GM19193 (cell line): ENCODE measurements around the gene SYNDIG1.

Source experiments
- POLR2A ChIP-seq: IDR thresholded peaks from 4 replicates; pipeline ENCODE4 v1.6.1; 2011; ENCODE audit not compliant: insufficient read depth, insufficient read length; ENCODE audit errors: extremely low read depth

SYNDIG1 gene

DNA sequence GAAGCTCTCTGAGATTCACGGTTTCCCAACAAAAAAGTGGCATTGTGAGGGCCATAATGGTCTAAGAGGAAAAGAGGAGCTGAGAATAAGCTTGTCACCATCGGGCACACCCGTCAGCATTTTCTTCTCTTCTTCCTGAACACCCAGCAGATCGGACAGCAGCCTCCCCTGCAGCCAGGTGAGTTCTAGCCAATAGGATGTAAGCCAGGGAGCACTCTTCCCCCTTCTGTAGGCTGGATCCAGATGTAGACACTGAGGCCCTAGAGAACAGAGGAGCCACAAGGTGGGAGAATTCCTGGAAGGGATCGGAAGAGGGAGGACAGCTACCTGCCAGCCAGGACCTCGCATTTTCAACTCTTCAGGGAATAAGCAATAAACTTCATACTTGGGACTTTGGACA is 228.0 kb downstream of the SYNDIG1 start:
- TF ChIP-seq POLR2A, result no peak

DNA sequence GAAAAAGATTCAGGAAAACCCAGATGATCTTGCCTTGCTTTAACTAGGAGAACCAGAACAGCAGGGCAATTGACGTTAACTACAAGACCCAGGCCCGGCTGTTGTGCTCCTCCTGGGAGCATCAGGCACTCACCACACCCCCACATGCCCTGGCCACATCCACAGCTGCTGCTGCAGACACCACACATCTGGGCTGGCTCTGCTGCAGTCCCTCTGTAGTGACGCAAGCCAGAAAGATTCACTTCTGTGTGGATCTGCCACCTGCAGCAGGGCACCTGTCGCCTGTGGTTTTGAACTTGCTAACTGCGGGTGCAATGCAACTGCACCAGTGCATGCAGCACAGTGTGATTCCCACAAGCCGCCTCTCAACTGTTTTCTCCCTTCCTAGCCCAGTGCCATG is 228.8 kb downstream of the SYNDIG1 start:
- TF ChIP-seq POLR2A, result no peak

DNA sequence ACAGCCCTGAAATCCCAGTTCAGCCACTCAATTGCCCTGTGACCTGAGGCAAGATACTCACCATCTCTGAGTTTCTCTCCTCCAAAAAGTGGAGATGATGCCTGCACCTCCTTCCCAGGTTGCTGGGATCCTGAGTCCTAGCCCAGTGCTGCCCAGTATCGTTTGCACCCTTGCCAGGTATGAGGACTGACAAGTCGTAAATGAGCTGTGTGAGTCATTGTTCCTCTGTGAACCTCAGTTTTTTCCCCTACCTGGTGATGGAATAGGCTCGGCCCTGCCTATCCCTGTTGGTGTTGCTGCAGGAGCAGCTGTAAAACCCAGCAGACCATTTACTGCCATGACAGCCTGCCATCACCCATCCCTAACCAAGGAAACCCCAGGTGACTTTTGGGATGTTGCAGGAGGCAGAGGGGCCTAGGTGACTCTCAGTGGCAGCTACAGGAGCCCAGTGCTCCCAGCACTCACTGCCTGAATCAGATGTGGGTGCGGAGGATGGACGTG is 229.3 kb downstream of the SYNDIG1 start:
- TF ChIP-seq POLR2A, result no peak

DNA sequence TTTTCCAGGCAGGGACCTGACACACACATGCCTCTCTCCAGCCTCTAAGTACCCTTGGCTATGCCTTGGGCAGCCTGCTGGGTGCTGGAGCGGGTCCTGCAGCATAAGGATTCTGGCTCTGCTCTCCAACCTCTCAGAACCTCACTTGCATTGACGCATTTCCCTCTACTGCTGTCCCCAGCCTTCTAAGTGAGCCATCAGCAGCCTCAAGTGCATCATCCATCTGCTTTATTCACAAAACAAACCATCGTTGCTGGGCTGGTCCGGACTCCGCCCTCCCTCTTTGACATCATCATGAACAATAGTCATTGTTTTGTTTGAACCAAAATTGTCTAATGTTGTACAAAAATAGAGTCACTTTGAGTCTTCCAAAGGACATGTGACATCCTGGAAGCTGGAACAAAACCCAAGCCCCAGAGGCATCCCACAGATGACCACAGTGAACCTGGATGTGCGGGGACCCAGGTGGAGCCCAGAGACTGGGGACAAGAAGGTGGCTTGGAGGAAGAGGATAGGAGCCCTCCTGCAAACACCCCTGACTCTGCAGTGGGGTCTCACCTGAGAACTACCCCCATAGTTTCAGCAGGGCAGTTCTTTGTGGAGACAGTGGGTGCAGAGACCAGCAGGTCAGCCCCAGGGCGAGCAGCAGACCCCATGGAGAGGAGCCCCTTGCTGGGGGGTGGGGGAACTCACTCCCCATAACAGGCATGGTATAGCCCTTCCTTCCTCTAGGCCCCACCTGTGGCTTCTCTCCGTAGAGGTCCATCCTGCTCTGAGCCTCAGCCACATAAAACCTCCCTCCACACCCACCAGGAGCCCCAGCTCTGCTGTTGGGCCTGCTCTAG is 230.1 kb downstream of the SYNDIG1 start:
- TF ChIP-seq POLR2A, result no peak

DNA sequence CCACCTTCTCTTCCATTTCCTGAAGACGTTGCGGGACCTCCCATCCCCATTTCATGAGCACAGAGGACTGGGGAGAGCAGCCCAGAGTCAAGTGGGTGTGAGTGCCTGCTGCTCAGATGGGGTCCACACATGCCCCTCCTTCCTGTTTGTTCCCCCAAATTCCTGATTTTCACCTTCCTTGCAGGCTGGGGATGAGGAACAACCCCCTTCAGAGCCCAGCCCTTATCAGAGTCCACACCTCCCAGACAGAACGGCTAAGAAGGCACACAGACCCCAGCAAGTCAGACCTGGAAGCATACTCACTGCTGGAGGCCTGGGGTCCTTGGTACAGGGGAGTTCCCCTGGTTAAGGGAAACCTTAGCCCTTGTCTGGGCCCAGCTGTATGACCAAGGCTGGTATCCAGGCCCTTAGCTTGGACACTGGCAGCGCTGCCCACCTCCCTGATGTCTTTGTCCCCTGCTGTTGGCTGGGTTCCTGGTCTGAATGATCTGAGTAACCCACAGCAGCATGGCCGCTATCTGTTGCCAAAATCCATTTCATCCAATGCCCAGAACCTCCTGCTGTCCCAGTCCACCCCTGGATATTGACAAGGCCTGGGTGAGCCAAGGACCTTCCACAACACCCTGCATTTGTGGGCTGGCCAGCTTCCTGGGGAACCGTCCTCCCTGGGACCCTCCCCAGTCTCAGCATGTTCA is 230.9 kb downstream of the SYNDIG1 start:
- no peak for TF ChIP-seq POLR2A

DNA sequence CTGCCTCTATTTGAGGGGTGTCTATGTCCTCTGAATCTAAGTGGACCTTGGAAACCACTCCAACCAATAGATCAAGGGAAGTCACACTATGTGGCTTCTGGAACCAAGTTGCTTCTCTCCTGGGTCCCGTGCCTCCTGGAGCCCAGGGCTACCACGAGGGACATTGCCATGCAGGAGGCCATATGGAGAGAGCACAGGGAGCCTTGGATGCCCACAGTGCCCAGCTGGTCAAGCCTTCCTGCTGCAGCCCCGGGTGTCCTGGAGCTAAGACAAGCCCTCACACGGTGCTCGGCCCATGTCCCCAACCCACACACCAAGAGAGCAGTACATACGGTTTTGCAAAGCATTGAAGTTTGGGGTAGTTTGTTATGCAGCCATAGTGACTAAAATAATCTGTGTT is 231.6 kb downstream of the SYNDIG1 start:
- TF ChIP-seq POLR2A, result no peak

DNA sequence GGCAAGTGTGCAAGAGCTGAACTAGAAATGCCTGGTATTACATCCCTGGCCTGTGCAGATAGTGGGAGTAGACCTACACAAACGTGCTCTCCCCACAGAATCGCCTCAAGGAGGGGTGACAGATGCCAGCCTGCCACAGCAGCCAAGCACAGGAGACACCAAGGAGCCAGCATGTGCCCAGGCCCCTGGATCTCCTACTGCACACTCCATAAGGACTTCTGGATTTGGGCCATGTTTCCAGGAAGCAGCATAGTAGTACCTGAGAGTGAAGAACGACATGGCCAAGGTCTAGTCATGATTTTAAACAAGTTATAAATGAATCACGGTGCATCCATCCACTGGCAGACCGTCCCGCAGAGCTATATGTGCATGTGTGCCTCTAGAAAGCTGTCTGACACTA is 232.2 kb downstream of the SYNDIG1 start:
- no peak for TF ChIP-seq POLR2A

DNA sequence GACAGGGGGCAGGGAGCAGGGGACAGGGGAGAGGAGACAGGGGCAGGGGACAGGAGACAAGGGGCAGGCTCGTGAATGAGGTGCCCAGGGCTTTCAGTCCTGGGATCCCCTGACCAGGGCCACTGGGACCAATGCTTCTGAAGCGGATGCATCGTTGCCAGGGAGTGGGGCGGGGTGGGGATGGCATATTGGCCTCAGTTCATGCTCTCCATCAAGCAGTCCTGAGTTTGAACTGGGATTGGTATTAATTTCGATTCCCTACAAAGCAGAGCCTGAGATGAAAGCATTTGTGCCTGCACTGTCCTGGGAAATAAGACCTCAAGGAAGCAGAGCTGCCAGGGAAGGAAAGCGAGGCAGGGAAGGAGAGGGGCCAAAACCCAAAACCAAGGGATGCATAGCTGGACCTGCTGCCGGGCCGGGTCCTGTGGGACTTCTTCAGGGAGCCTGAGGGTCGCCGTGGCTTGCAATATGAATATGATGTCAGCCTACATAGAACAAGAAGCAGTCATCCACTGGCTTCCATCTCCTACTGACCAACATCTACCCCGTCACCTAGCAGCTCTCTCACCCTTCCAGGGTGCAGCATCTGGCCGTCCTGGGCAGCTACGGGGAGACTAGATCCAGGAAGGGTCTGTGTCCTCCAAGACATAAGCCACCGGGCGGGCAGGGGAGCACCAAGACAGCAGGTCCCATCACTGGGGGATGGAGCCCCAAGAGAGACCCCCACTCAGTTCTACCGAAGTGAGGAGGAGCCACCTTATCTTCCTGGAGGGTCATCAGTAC is 233.3 kb downstream of the SYNDIG1 start:
- TF ChIP-seq POLR2A, result no peak

DNA sequence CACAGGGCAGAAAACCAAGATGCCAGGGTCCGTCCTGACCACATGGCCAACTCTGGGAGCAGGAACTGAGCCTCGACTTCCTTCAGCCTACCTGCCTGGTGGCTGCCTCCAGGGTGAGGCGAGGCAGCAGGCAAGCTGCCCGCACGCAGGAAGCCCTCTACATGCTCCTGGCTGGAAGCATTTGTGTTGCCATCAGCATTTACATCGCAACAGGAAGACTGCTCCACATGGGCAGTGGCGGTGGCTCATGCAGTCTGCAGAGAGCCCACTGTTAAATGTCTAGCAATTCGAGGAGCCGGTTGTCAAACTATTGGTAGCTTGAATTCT is 233.8 kb downstream of the SYNDIG1 start:
- no peak for TF ChIP-seq POLR2A

DNA sequence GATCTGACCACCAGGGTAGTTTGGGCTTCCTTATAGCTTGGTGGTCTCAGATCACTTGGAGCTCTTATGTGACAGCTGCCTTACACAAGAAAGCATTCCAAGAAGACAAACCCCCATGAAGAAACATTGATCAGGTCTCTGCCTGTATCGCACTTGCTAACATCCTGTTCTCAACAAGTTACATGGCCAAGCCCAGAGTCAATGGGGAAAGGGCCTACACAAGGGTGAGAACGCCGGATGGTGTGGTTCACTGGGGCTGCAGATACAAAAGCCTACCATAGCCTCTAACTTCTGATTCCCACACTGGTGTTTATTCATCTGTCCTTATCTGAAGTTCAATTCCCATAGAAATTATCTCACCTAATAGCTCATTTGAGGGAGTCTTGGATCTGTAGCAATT is 235.5 kb downstream of the SYNDIG1 start:
- TF ChIP-seq POLR2A, result no peak

DNA sequence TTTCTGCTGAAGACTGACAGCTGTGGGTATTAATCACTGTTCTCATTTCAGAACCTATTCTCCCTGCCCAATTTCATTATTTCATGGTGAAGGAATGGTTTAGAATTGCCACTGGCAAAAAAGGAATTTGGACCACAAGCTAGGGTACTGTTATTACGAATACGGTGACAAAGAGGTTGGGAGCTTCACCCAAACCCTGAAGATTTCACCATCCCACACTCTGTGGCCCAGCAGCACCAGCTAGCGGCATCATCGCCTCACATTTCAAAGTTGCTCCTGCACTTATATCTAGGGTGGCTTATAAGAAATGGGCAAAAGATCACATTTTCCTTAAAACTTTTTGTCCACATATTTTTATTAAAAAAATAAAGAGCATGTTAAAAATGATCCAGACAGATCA is 236.1 kb downstream of the SYNDIG1 start:
- no peak for TF ChIP-seq POLR2A

DNA sequence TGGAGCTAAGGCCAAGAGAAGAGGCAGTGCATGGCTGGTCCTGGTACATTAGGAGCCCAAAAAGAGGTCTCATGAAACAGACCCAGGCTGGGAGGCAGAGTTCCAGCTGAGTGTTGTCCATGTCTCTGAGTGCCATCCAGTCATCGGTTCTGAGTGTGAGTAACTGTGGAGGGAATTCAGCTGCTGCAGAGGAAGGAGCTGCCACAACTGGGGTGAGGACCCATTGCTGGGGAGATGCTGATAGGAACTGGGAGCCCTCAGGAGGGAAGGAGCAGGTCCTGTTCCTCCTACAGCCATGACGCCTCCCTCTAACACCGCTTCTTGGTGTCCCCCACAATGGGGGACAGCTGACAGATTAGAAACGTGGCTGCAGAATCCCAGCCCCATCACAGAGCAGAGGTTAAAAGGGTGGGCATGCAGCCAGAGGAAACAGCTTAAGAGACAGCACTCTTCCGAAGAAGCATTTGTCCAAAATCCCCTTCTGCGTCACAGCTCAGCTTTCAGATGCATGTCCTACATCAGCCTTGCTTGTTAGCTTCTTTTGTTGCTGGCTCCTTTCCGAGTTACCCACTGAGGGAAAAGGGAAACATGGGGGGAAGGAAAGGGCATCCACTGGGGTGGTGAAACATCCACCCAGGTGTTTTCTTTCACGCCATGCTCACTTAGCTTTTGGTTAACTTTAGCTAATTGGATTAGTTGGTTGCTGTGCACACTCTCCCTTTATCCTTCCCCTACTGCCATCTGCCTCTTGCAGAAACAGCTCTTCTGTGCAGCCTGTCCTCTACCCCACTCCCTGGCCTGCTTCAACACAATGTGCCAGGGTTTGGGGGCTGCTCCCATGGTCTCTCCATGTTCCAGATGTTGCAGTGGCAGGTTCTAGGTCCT is 239.2 kb downstream of the SYNDIG1 start:
- no peak for TF ChIP-seq POLR2A
